OCI-LY1 (cell line): ENCODE results near the gene CHCHD3.

Source experiments
- CTCF ChIP-seq: fragments of 200-600 bp; sonication (generic), shearing (Covaris generic); IDR thresholded peaks from 2 replicates; pipeline ENCODE4 v1.5.1; 2017; ENCODE audit warnings: mild to moderate bottlenecking, antibody characterized with exemption, low read length, moderate library complexity, mixed read lengths
- EZH2 ChIP-seq: fragments of 200-600 bp; sonication (generic), shearing (Covaris generic); IDR thresholded peaks from 2 replicates; pipeline ENCODE4 v1.8.0; 2017; ENCODE audit warnings: borderline replicate concordance, mixed run types, mild to moderate bottlenecking, antibody characterized with exemption, low read length, moderate library complexity, mixed read lengths

- TF ChIP-seq CTCF, result no peak
- TF ChIP-seq EZH2, result no peak
Observed at GRCh38 chr7:132947011-132947410, 134.9 kb downstream of the CHCHD3 start.
